ENCODE data around the gene ATXN1.

Gene ATXN1

GRCh38 chr6:16676978-16677377 lies 84.3 kb downstream of the ATXN1 start:
- DNase-seq (ENCODE audit: low spot score), result no peak
- no peak for TF ChIP-seq CTCF (IDR thresholded peaks at IDR 0.05; ENCODE audit: extremely low read depth, missing control alignments)

- no peak for TF ChIP-seq CTCF (IDR thresholded peaks at IDR 0.05; ENCODE audit: extremely low read depth, missing control alignments)
These were observed 84.9 kb downstream of the ATXN1 start for GRCh38 chr6:16676376-16676775.

GRCh38 chr6:16674801-16675392 lies 86.4 kb downstream of the ATXN1 start:
- no peak for TF ChIP-seq CTCF (IDR thresholded peaks at IDR 0.05; ENCODE audit: extremely low read depth, missing control alignments)

More at GRCh38 chr6:16676376-16676775, 84.9 kb downstream of the ATXN1 start:
- no peak for DNase-seq (ENCODE audit: low spot score)

GRCh38 chr6:16673011-16673797 lies 88.1 kb downstream of the ATXN1 start:
- no peak for TF ChIP-seq CTCF (IDR thresholded peaks at IDR 0.05; ENCODE audit: extremely low read depth, missing control alignments)
- no peak for DNase-seq (ENCODE audit: low spot score)

More at GRCh38 chr6:16674801-16675392, 86.4 kb downstream of the ATXN1 start:
- no peak for DNase-seq (ENCODE audit: low spot score)

- DNase-seq (ENCODE audit: low spot score), result no peak
- TF ChIP-seq CTCF (IDR thresholded peaks at IDR 0.05; ENCODE audit: extremely low read depth, missing control alignments), result no peak
These were observed 89.7 kb downstream of the ATXN1 start for GRCh38 chr6:16671302-16672289.

GRCh38 chr6:16670617-16671051 lies 90.6 kb downstream of the ATXN1 start:
- no peak for TF ChIP-seq CTCF (IDR thresholded peaks at IDR 0.05; ENCODE audit: extremely low read depth, missing control alignments)
- no peak for DNase-seq (ENCODE audit: low spot score)
